GM12892 (cell line): ENCODE results near the gene CNOT6L. TPM values are rescaled to one million over a fixed set of nuclear protein-coding genes. Genes with fewer than 3 reads are reported as not detected.
"Not testable (repeated sequence)": the region's sequence is repeated elsewhere in the genome, so short reads cannot be mapped to it uniquely, and the experiment has no call there.

Experiments
- DNase-seq: peaks from one replicate; pipeline ENCODE4 v3.0.0; 2011; ENCODE audit not compliant: insufficient read length
- FAIRE-seq: peaks from 2 replicates; lab custom pipeline; 2011; peaks lifted over from hg19 to GRCh38; lab: Jason Lieb, UNC
- POLR2A ChIP-seq: IDR thresholded peaks from 2 replicates; pipeline ENCODE4 v1.6.1; 2011; ENCODE audit warnings: low read depth, low read length, control low read depth
- POLR2AphosphoS5 ChIP-seq: IDR thresholded peaks from 2 replicates; pipeline ENCODE4 v1.6.1; 2011; ENCODE audit warnings: low read depth, low read length, control low read depth
- TAF1 ChIP-seq: IDR thresholded peaks from 2 replicates; pipeline ENCODE4 v1.6.1; 2011; ENCODE audit warnings: low read depth, mild to moderate bottlenecking, control low read depth, low read length, borderline replicate concordance
- polyA plus RNA-seq: library from polyadenylated mRNA; unstranded; fragments of >200 nt; gene quantifications from one replicate; pipeline ENCODE4 v1.2.1, GENCODE V29; 2012; ENCODE audit warnings: missing spikeins, inconsistent platforms; ENCODE audit not compliant: missing spikeins

Gene CNOT6L
- 5.6 TPM for polyA plus RNA-seq

- DNase-seq (peak; percentile 27), FAIRE-seq (no peak)
These were observed at the start of gene CNOT6L for GRCh38 chr4:77818602-77819403. Gene CNOT6L (minus strand): TSS chr4:77819368. CDS start chr4:77819308, 60 bp downstream.

GRCh38 chr4:77865259-77865658, 46.1 kb upstream of the CNOT6L start:
- FAIRE-seq (no peak), DNase-seq (no peak)
- no peak for TF ChIP-seq POLR2A
- no peak for TF ChIP-seq POLR2AphosphoS5
- TF ChIP-seq TAF1 = no peak

More at GRCh38 chr4:77818602-77819403, at the start of gene CNOT6L:
- peak; percentile 56; the same call in 1 of the 2 replicates for TF ChIP-seq TAF1
- TF ChIP-seq POLR2AphosphoS5 = no peak
- 0 out of 2 replicates have a peak, but pooled peaks have one; percentile 42 for TF ChIP-seq POLR2A

- FAIRE-seq, DNase-seq: not testable (repeated sequence)
These were observed 44.2 kb upstream of the CNOT6L start for GRCh38 chr4:77863341-77863740.

GRCh38 chr4:77862478-77863216, 43.5 kb upstream of the CNOT6L start, which contains the start of gene MRPL1:
Gene MRPL1 (plus strand): TSS chr4:77862830. CDS start chr4:77862849, 19 bp downstream.
- DNase-seq (peak; percentile 38), FAIRE-seq (peak; percentile 84)
- TF ChIP-seq POLR2AphosphoS5 (peak; percentile 92), POLR2A (peak; percentile 94), TAF1 (peak; percentile 99)

- FAIRE-seq = no peak
- no peak for TF ChIP-seq POLR2AphosphoS5
- TF ChIP-seq POLR2A = no peak
- no peak for TF ChIP-seq TAF1
- no peak for DNase-seq
These were observed 42.3 kb upstream of the CNOT6L start for GRCh38 chr4:77861495-77861894.

GRCh38 chr4:77859256-77859655, 40.1 kb upstream of the CNOT6L start:
- no peak for FAIRE-seq
- no peak for DNase-seq
- no peak for TF ChIP-seq TAF1
- TF ChIP-seq POLR2A = no peak
- no peak for TF ChIP-seq POLR2AphosphoS5

- no peak for TF ChIP-seq POLR2AphosphoS5
- no peak for TF ChIP-seq POLR2A
- no peak for TF ChIP-seq TAF1
- FAIRE-seq (peak; percentile 9), DNase-seq (no peak)
These were observed 37.0 kb upstream of the CNOT6L start for GRCh38 chr4:77856152-77856551.

GRCh38 chr4:77854431-77855111, 35.4 kb upstream of the CNOT6L start:
- no peak for TF ChIP-seq POLR2A
- TF ChIP-seq TAF1 = no peak
- TF ChIP-seq POLR2AphosphoS5 = no peak
- FAIRE-seq (no peak), DNase-seq (no peak)

- FAIRE-seq (no peak), DNase-seq (no peak)
- no peak for TF ChIP-seq POLR2AphosphoS5
- no peak for TF ChIP-seq TAF1
- peak; percentile 20; the same call in 1 of the 2 replicates for TF ChIP-seq POLR2A
These were observed 33.8 kb upstream of the CNOT6L start for GRCh38 chr4:77852892-77853495.

GRCh38 chr4:77849278-77849965, 30.3 kb upstream of the CNOT6L start:
- no peak for DNase-seq
- no peak for FAIRE-seq
- TF ChIP-seq POLR2A (no peak), POLR2AphosphoS5 (no peak), TAF1 (no peak)
